Esophagus squamous epithelium (tissue), 4 donors: Measurements from ENCODE around the gene HEXIM2.

Experiments
- POLR2A ChIP-seq, 4 donors: fragments of 450-650 bp; IDR thresholded peaks; one replicate each; pipeline ENCODE4 v1.6.1; 2017; ENCODE audit warnings: antibody characterized with exemption in 4 of 4, mild to moderate bottlenecking in 4 of 4, moderate library complexity in 3 of 4
- TF ChIP-seq, protein P1 (sequence below), 6 experiments: fragments of 450-650 bp in 4 of 6; fragments of 200-600 bp in 2 of 6; sonication (generic) in 2 of 6; IDR thresholded peaks; one replicate each; pipeline ENCODE4 v1.5.1; 2016 to 2019; ENCODE audit warnings: antibody characterized with exemption in 6 of 6, mild to moderate bottlenecking in 4 of 6, moderate library complexity in 4 of 6

DNA sequence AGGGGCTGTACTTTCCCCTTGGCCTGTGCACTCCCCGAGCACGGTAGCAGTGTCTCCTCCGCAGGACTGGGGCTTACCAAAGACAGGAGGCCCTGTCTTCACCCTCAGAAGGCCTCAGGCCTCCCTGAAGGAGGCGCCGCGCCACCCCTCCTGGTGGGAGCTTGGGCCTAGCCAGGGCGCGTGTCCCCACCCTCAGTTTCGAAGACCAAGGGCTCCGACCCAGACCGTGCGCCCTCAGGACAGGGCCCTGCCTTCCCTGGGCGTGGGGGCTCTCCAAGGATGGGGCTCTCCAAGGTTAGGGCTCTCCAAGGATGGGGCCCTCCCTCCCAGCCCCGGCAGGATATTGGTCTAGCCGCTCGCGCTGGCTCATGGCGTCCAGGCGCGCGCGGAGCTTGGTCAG is 41.1 kb upstream of the HEXIM2 start:
- TF ChIP-seq, protein P1, sequence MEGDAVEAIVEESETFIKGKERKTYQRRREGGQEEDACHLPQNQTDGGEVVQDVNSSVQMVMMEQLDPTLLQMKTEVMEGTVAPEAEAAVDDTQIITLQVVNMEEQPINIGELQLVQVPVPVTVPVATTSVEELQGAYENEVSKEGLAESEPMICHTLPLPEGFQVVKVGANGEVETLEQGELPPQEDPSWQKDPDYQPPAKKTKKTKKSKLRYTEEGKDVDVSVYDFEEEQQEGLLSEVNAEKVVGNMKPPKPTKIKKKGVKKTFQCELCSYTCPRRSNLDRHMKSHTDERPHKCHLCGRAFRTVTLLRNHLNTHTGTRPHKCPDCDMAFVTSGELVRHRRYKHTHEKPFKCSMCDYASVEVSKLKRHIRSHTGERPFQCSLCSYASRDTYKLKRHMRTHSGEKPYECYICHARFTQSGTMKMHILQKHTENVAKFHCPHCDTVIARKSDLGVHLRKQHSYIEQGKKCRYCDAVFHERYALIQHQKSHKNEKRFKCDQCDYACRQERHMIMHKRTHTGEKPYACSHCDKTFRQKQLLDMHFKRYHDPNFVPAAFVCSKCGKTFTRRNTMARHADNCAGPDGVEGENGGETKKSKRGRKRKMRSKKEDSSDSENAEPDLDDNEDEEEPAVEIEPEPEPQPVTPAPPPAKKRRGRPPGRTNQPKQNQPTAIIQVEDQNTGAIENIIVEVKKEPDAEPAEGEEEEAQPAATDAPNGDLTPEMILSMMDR (IDR thresholded peaks at IDR 0.05): no peak
- TF ChIP-seq POLR2A (IDR thresholded peaks at IDR 0.05): no peak
